IPS DF 19.7 (cell line): ENCODE measurements around the gene IL18R1.

Experiments
- DNase-seq: peaks from one replicate; pipeline ENCODE4 v3.0.0-alpha.2; 2013; ENCODE audit warnings: low read depth, low spot score

The IL18R1 gene

GRCh38 chr2:102345329-102345920 is 10.2 kb upstream of the IL18R1 start:
- DNase-seq = no peak

GRCh38 chr2:102346381-102347130 is 9.0 kb upstream of the IL18R1 start:
- DNase-seq = no peak

- DNase-seq = no peak
Measured at GRCh38 chr2:102350137-102350793, 5.3 kb upstream of the IL18R1 start.

- DNase-seq = no peak
Measured at GRCh38 chr2:102356381-102356712, 751 bp downstream of the IL18R1 start.

GRCh38 chr2:102356741-102357140 is 1.1 kb downstream of the IL18R1 start:
- no peak for DNase-seq

GRCh38 chr2:102357937-102358336 is 2.3 kb downstream of the IL18R1 start:
- DNase-seq = no peak

GRCh38 chr2:102358496-102358895 is 2.9 kb downstream of the IL18R1 start:
- no peak for DNase-seq

GRCh38 chr2:102359527-102359926 is 3.9 kb downstream of the IL18R1 start:
- DNase-seq = no peak

GRCh38 chr2:102361632-102362241 is 6.1 kb downstream of the IL18R1 start:
- DNase-seq = no peak

GRCh38 chr2:102365763-102366162 is 10.2 kb downstream of the IL18R1 start:
- DNase-seq = no peak

GRCh38 chr2:102366406-102367112 is 11.0 kb downstream of the IL18R1 start:
- no peak for DNase-seq

GRCh38 chr2:102367331-102367971 is 11.9 kb downstream of the IL18R1 start:
- no peak for DNase-seq

GRCh38 chr2:102368461-102369109 is 13.0 kb downstream of the IL18R1 start:
- DNase-seq = no peak

GRCh38 chr2:102369866-102370265 is 14.3 kb downstream of the IL18R1 start:
- no peak for DNase-seq

- no peak for DNase-seq
Measured at GRCh38 chr2:102376052-102376591, 20.5 kb downstream of the IL18R1 start.

GRCh38 chr2:102383722-102384121 is 28.1 kb downstream of the IL18R1 start:
- DNase-seq = no peak

GRCh38 chr2:102385522-102385921 is 29.9 kb downstream of the IL18R1 start:
- DNase-seq = no peak

- DNase-seq = no peak
Measured at GRCh38 chr2:102386004-102386403, 30.4 kb downstream of the IL18R1 start.

- DNase-seq = no peak
Measured at GRCh38 chr2:102386867-102387541, 31.4 kb downstream of the IL18R1 start.
